Thyroid gland (tissue), 4 donors: Measurements from ENCODE around the gene NETO2.

Source experiments
- CTCF ChIP-seq, 6 experiments: fragments of 200-600 bp in 3 of 6; fragments of 450-650 bp in 3 of 6; sonication (generic) in 3 of 6; IDR thresholded peaks; one replicate each; pipeline ENCODE4 v1.5.1; 2016 to 2019; ENCODE audit warnings: antibody characterized with exemption in 6 of 6, mild to moderate bottlenecking in 2 of 6, inconsistent platforms in 1 of 6, moderate library complexity in 1 of 6
- POLR2A ChIP-seq, 2 donors: fragments of 450-650 bp; IDR thresholded peaks; one replicate each; pipeline ENCODE4 v1.6.1; 2017; ENCODE audit warnings: antibody characterized with exemption in 2 of 2, mild to moderate bottlenecking in 2 of 2, moderate library complexity in 1 of 2

- TF ChIP-seq CTCF (IDR thresholded peaks at IDR 0.05): no peak
- no peak for TF ChIP-seq POLR2A (IDR thresholded peaks at IDR 0.05)
These were observed 38.6 kb upstream of the NETO2 start for GRCh38 chr16:47182318-47182717.
